ENCODE data around the gene SPG7.

DNA sequence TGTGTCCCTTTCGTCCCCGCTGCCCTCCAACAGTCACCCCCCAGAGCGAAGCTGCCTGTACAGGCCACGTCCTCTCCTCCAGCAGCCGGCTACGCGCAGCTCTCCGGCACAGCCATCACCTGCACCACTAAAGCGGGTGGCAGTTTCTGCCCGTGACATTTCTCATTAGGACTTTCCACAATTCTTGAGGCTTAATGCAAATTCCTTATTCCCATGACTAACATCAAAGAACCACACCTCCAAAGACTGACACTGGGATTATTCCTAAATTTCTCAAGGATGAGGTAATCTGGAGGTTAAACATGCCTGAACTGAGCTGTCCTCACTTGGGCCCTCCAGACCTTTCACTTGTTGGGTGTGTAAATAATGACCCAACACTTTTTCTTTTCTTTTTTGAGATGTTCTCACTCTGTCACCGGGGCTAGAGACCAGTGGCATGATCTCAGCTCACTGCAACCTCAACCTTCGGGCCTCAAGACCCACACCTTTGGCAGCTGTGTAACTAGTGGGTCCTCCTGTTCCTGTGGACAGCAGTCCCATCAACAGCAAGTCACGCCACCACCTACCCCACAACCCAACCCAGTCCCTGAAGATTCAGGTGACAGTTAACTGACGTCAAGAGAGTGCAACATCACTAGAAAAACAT lies 29.5 kb upstream of the SPG7 start:
- TF ChIP-seq, protein P1, sequence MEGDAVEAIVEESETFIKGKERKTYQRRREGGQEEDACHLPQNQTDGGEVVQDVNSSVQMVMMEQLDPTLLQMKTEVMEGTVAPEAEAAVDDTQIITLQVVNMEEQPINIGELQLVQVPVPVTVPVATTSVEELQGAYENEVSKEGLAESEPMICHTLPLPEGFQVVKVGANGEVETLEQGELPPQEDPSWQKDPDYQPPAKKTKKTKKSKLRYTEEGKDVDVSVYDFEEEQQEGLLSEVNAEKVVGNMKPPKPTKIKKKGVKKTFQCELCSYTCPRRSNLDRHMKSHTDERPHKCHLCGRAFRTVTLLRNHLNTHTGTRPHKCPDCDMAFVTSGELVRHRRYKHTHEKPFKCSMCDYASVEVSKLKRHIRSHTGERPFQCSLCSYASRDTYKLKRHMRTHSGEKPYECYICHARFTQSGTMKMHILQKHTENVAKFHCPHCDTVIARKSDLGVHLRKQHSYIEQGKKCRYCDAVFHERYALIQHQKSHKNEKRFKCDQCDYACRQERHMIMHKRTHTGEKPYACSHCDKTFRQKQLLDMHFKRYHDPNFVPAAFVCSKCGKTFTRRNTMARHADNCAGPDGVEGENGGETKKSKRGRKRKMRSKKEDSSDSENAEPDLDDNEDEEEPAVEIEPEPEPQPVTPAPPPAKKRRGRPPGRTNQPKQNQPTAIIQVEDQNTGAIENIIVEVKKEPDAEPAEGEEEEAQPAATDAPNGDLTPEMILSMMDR (IDR thresholded peaks at IDR 0.05) = no peak
- no peak for TF ChIP-seq POLR2A (IDR thresholded peaks at IDR 0.05)
